Neural cell (in vitro differentiated cells): Measurements from ENCODE around the gene MEX3D. TPM values are rescaled to one million over a fixed set of nuclear protein-coding genes. Genes with fewer than 3 reads are reported as not detected.

Experiments used
- H2AFZ ChIP-seq: fragments of 200-600, 300-800 bp; sonication (generic), shearing (Covaris generic); 2 replicates; pipeline ENCODE4 v1.6.0; 2014; ENCODE audit warnings: low read depth, mild to moderate bottlenecking, antibody characterized with exemption, low read length, moderate library complexity
- H3F3A ChIP-seq: fragments of 200-600 bp; shearing (Covaris generic); 2 replicates; pipeline ENCODE4 v1.6.1; 2016; ENCODE audit warnings: mild to moderate bottlenecking, moderate library complexity, mixed read lengths, antibody characterized with exemption, low read length; ENCODE audit not compliant: insufficient read depth, poor library complexity, severe bottlenecking
- H3K27ac ChIP-seq: fragments of 200-600, 300-800 bp; sonication (generic), shearing (Covaris generic); 2 replicates; pipeline ENCODE4 v1.5.1; 2014; ENCODE audit warnings: mild to moderate bottlenecking, low read length, moderate library complexity
- H3K27me3 ChIP-seq: fragments of 300-800, 200-600 bp; sonication (generic), shearing (Covaris generic); 2 replicates; pipeline ENCODE4 v1.6.0; 2014; ENCODE audit warnings: mild to moderate bottlenecking, low read depth, low read length, moderate library complexity; ENCODE audit not compliant: insufficient read depth
- H3K36me3 ChIP-seq: fragments of 300-800, 200-600 bp; sonication (generic), shearing (Covaris generic); 2 replicates; pipeline ENCODE4 v1.5.1; 2014; ENCODE audit warnings: mild to moderate bottlenecking, antibody characterized with exemption, low read length, moderate library complexity; ENCODE audit not compliant: insufficient read depth
- H3K4me2 ChIP-seq: fragments of 300-800, 200-600 bp; sonication (generic), shearing (Covaris generic); 2 replicates; pipeline ENCODE4 v1.6.0; 2014; ENCODE audit warnings: mild to moderate bottlenecking, low read length
- H3K4me3 ChIP-seq: fragments of 300-800, 200-600 bp; sonication (generic), shearing (Covaris generic); 2 replicates; pipeline ENCODE4 v1.5.1; 2014; ENCODE audit warnings: mild to moderate bottlenecking, low read length, moderate library complexity
- H3K79me2 ChIP-seq: fragments of 200-600 bp; shearing (Covaris generic); replicated peaks from 2 replicates; pipeline ENCODE4 v1.6.0; 2014; ENCODE audit warnings: mild to moderate bottlenecking, low read length, moderate library complexity; ENCODE audit not compliant: insufficient read depth
- H3K9ac ChIP-seq: fragments of 300-800, 200-600 bp; sonication (generic), shearing (Covaris generic); 2 replicates; pipeline ENCODE4 v1.6.1; 2016; ENCODE audit warnings: mild to moderate bottlenecking, low read length, mixed read lengths
- H3K9me2 ChIP-seq: fragments of 200-600 bp; shearing (Covaris generic); 2 replicates; pipeline ENCODE4 v1.6.1; 2016; ENCODE audit warnings: mild to moderate bottlenecking, low read length, mixed read lengths; ENCODE audit not compliant: insufficient read depth
- H3K9me3 ChIP-seq: fragments of 200-600, 300-800 bp; sonication (generic), shearing (Covaris generic); 2 replicates; pipeline ENCODE4 v1.6.1; 2016; ENCODE audit warnings: mild to moderate bottlenecking, mixed run types, low read length, moderate library complexity, mixed read lengths
- H4K20me1 ChIP-seq: fragments of 200-600 bp; shearing (Covaris generic); 2 replicates; pipeline ENCODE4 v1.6.1; 2016; ENCODE audit warnings: mild to moderate bottlenecking, mixed run types; ENCODE audit not compliant: insufficient read depth
- CTCF ChIP-seq: fragments of 450-650 bp; IDR thresholded peaks from 2 replicates; pipeline ENCODE4 v1.5.1; 2014; ENCODE audit warnings: antibody characterized with exemption, mild to moderate bottlenecking, moderate library complexity; ENCODE audit not compliant: poor library complexity, severe bottlenecking
- EP300 ChIP-seq: fragments of 450-650 bp; conservative IDR thresholded peaks from 2 replicates; pipeline ENCODE4 v1.6.1; 2014; ENCODE audit warnings: antibody characterized with exemption, mild to moderate bottlenecking, moderate library complexity; ENCODE audit not compliant: poor library complexity, severe bottlenecking
- EZH2 ChIP-seq: fragments of 200-600, 300-800 bp; shearing (Covaris generic), sonication (generic); IDR thresholded peaks from 2 replicates; pipeline ENCODE4 v1.6.1; 2014; ENCODE audit warnings: antibody characterized with exemption, low read length, borderline replicate concordance, mild to moderate bottlenecking; ENCODE audit not compliant: insufficient read depth, poor library complexity, severe bottlenecking
- MXI1 ChIP-seq: fragments of 450-650 bp; conservative IDR thresholded peaks from 2 replicates; pipeline ENCODE4 v1.6.1; 2014; ENCODE audit warnings: antibody characterized with exemption, mild to moderate bottlenecking; ENCODE audit not compliant: poor library complexity, severe bottlenecking
- POLR2AphosphoS5 ChIP-seq: IDR thresholded peaks from 2 replicates; pipeline ENCODE4 v1.6.1; 2012
- RAD21 ChIP-seq: fragments of 450-650 bp; conservative IDR thresholded peaks from 2 replicates; pipeline ENCODE4 v1.6.1; 2014; ENCODE audit warnings: antibody characterized with exemption, mild to moderate bottlenecking, moderate library complexity
- SMC3 ChIP-seq: fragments of 450-650 bp; conservative IDR thresholded peaks from 2 replicates; pipeline ENCODE4 v1.6.1; 2014; ENCODE audit warnings: antibody characterized with exemption, mild to moderate bottlenecking, moderate library complexity; ENCODE audit not compliant: poor library complexity
- TAF1 ChIP-seq: IDR thresholded peaks from 2 replicates; pipeline ENCODE4 v1.6.1; 2012; ENCODE audit warnings: low read depth
- polyA plus RNA-seq: library from polyadenylated mRNA; depleted of rRNA; stranded (reverse); fragments of >200 nt; gene quantifications from 2 replicates; pipeline ENCODE4 v1.2.3, GENCODE V29; 2014
- TF ChIP-seq, protein P1 (sequence below): IDR thresholded peaks from 2 replicates; pipeline ENCODE4 v1.6.1; 2012; ENCODE audit warnings: borderline replicate concordance

The MEX3D gene
- polyA plus RNA-seq, 1 donor from 2014 or later, result 20.8 TPM

DNA sequence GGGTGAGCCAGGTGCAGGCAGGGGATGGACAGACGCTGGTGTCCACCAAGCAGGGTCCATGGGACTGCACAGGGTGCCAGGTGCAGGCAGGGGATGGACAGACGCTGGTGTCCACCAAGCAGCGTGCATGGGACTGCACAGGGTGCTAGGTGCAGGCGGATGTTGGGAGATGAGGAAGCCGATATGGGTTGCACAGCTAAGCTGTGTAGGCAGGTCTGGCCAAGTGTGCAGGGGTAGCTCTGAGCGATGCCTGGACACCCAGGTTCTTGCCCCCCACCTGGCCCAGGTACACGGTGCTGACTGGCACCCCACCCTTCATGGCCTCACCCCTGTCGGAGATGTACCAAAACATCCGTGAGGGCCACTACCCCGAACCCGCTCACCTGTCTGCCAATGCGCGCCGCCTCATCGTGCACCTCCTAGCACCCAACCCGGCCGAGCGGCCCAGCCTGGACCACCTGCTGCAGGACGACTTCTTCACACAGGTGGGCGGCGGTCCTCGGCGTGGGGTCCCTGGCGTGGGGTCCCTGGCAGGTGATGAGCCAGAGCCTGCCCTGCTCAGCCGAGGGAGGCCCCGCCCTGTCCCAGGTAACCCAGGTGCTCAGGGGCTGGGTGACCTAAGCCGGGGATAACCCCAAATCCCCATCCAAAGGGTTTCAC is 40.3 kb downstream of the MEX3D start:
- H3K4me3 ChIP-seq, result no peak overlapping the region

DNA sequence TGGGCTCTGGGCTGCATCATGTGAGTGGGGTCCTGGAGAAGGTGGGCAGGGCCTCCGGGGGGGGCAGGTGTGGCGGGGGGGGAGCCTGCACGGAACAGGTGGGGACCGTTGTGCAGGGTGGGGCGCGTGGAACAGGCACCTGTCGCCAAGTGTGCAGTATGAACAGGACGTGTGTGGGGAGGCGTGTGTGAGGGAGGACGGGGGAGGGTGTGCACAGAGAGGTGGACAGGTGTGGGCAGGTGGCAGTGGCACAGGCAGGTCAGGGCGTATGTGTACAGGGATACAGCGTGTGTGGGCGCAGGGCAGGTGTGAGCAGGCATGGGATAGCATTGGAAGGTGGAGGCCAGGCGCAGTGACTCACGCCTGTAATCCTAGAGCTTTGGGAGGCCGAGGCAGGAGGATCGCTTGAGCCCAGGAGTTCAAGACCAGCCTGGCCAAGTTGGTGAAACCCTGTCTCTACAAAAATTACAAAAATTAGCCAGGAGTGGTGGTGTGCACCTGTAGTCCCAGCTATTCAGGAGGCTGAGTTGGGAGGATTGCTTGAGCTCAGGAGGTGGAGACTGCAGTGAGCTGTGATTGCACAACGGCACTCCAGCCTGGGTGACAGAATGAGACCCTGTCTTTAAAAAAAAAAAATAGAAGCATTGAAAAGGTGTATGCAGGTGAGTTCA is 41.0 kb downstream of the MEX3D start:
- Histone ChIP-seq H3F3A (no peaks in the 10 kb centered on the region), H3K4me3 (no peak overlapping the region), H2AFZ (no peak overlapping the region), H3K27ac (no peak overlapping the region), H3K9me2 (no peaks in the 10 kb centered on the region), H3K36me3 (no peaks in the 10 kb centered on the region), H4K20me1 (no peaks in the 10 kb centered on the region), H3K79me2 (no peaks in the 10 kb centered on the region), H3K27me3 (peaks cover 24% of the 10 kb centered on the region), H3K9ac (no peak overlapping the region), H3K9me3 (no peaks in the 10 kb centered on the region), H3K4me2 (no peak overlapping the region)
- TF ChIP-seq SMC3 (no peak), CTCF (no peak), MXI1 (no peak), EZH2 (no peak), RAD21 (no peak), POLR2AphosphoS5 (no peak)
- TF ChIP-seq, protein P1, sequence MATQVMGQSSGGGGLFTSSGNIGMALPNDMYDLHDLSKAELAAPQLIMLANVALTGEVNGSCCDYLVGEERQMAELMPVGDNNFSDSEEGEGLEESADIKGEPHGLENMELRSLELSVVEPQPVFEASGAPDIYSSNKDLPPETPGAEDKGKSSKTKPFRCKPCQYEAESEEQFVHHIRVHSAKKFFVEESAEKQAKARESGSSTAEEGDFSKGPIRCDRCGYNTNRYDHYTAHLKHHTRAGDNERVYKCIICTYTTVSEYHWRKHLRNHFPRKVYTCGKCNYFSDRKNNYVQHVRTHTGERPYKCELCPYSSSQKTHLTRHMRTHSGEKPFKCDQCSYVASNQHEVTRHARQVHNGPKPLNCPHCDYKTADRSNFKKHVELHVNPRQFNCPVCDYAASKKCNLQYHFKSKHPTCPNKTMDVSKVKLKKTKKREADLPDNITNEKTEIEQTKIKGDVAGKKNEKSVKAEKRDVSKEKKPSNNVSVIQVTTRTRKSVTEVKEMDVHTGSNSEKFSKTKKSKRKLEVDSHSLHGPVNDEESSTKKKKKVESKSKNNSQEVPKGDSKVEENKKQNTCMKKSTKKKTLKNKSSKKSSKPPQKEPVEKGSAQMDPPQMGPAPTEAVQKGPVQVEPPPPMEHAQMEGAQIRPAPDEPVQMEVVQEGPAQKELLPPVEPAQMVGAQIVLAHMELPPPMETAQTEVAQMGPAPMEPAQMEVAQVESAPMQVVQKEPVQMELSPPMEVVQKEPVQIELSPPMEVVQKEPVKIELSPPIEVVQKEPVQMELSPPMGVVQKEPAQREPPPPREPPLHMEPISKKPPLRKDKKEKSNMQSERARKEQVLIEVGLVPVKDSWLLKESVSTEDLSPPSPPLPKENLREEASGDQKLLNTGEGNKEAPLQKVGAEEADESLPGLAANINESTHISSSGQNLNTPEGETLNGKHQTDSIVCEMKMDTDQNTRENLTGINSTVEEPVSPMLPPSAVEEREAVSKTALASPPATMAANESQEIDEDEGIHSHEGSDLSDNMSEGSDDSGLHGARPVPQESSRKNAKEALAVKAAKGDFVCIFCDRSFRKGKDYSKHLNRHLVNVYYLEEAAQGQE, result no peak

More for the DNA sequence above, 40.3 kb downstream of the MEX3D start:
- no peak for TF ChIP-seq CTCF
- TF ChIP-seq MXI1, result no peak
- TF ChIP-seq RAD21, result no peak
- no peak for TF ChIP-seq POLR2AphosphoS5
- no peak for TF ChIP-seq EP300
- no peak for TF ChIP-seq SMC3
- TF ChIP-seq TAF1, result no peak
- TF ChIP-seq EZH2, result no peak
- TF ChIP-seq, protein P1, result no peak
- Histone ChIP-seq H4K20me1 (no peaks in the 10 kb centered on the region), H3K36me3 (no peaks in the 10 kb centered on the region), H3K9ac (no peak overlapping the region), H3K9me2 (no peaks in the 10 kb centered on the region), H2AFZ (no peak overlapping the region), H3K4me2 (no peak overlapping the region), H3K9me3 (no peaks in the 10 kb centered on the region), H3K79me2 (no peaks in the 10 kb centered on the region), H3K27me3 (peaks cover 22% of the 10 kb centered on the region), H3K27ac (no peak overlapping the region), H3F3A (no peaks in the 10 kb centered on the region)
